Measurements from ENCODE around the gene PEX10. TPM values are rescaled to one million over a fixed set of nuclear protein-coding genes. Genes with fewer than 3 reads are reported as not detected.
A peak's percentile ranks its signal among the peaks of the same experiment; 100 is the strongest.

Gene PEX10
- total and polyA plus RNA-seq, 10 of the 15 experiments (the other 5 are each of a cell fraction or from before 2014, with no cell fraction given): 0.24 to 24.9 (median 16.8) TPM; not detected in 1

- CTCF ChIA-PET: interaction anchor here (0.6 to 3.4 kb wide), 9 partner anchors 17 to 373 kb away, joined by 3 to 37 read pairs (median 5); partner anchors contain the start of genes FAAP20 and TNFRSF14
- DNase-seq (ENCODE audit: low read depth, low spot score): no peak
- intact Hi-C loops (cut with micrococcal nuclease; ENCODE audit: unreplicated experiment): loop anchor here (1.0 to 2.0 kb wide), 2 partner anchors 111 to 135 kb away; no protein-coding TSS in a partner anchor
These were observed 1.3 kb upstream of the PEX10 start for GRCh38 chr1:2413495-2414296.

More at GRCh38 chr1:2413495-2414296, 1.3 kb upstream of the PEX10 start:
- in situ Hi-C loops (cut with MboI): loop anchor here (5.0 to 10.0 kb wide), 3 partner anchors 134 to 1014 kb away; no protein-coding TSS in a partner anchor
- POLR2A ChIA-PET: interaction anchor here (0.6 to 2.7 kb wide), 9 partner anchors 112 to 219 kb away, joined by 3 to 18 read pairs (median 6); partner anchors contain the start of gene PANK4
- no peaks in the 10 kb centered on the region for H3K9me3 ChIP-seq (replicated peaks; ENCODE audit: control insufficient read depth, insufficient read depth, low read length)
- peak overlapping the region; percentile 62 for H3K27ac ChIP-seq (ENCODE audit: control insufficient read depth, insufficient read depth)
- no peak for FAIRE-seq
- no peaks in the 10 kb centered on the region for H4K20me1 ChIP-seq (ENCODE audit: control insufficient read depth, insufficient read depth)
- RAD21 ChIA-PET (ENCODE audit: unreplicated experiment): interaction anchor here (1.0 to 3.2 kb wide), 10 partner anchors 26 to 373 kb away, joined by 3 to 46 read pairs (median 5); partner anchors contain the start of genes FAAP20, PANK4 and TNFRSF14
- H3K36me3 ChIP-seq (ENCODE audit: control insufficient read depth in 2 of 2, insufficient read depth in 2 of 2, low read length in 1 of 2): no peaks in the 10 kb centered on the region; a peak in 1 of 4 replicates
- peaks cover 27% of the 10 kb centered on the region for H3K4me1 ChIP-seq (ENCODE audit: control insufficient read depth, insufficient read depth, low read length)
- ATAC-seq: peak; percentile 9
- no TSS peak for BruUV-seq (replicated peaks)
- peaks cover 20% of the 10 kb centered on the region for H3K79me2 ChIP-seq (ENCODE audit: control insufficient read depth, insufficient read depth, low read length)
- TF ChIP-seq SMAD5 (IDR thresholded peaks at IDR 0.05; ENCODE audit: low read depth) (no peak), KDM1A (IDR thresholded peaks at IDR 0.05; ENCODE audit: borderline replicate concordance) (no peak), RAD51 (IDR thresholded peaks at IDR 0.05) (peak; percentile 74), MXI1 (IDR thresholded peaks at IDR 0.05; ENCODE audit: low read depth, low read length) (0 out of 2 replicates have a peak, but pooled peaks have one; percentile 42), USF1 (IDR thresholded peaks at IDR 0.05; ENCODE audit: borderline replicate concordance, extremely low read length, insufficient read depth, low read depth, low read length) (peak; percentile 28), BACH1 (IDR thresholded peaks at IDR 0.05; ENCODE audit: borderline replicate concordance) (0 out of 2 replicates have a peak, but pooled peaks have one; percentile 12)
- peak overlapping the region; percentile 94 for H3K4me2 ChIP-seq (ENCODE audit: control insufficient read depth, insufficient read depth)
- 10% methylated on average over 27 of the region's 28 CpGs for WGBS (ENCODE audit: insufficient coverage, insufficient replicate concordance, low lambda C conversion rate, missing lambda C conversion rate)
- H3K4me3 ChIP-seq: peak overlapping the region; percentile 83
- no peaks in the 10 kb centered on the region for H3K27me3 ChIP-seq (replicated peaks in 1 of 2; ENCODE audit: control insufficient read depth in 2 of 2, insufficient read depth in 2 of 2, low read length in 1 of 2)
- H3K9ac ChIP-seq (ENCODE audit: control insufficient read depth, insufficient read depth, low read length): peak overlapping the region; percentile 71
- SMC1A ChIA-PET (ENCODE audit: uncharacterized antibody, unreplicated experiment): interaction anchor here (1.0 to 2.6 kb wide), 7 partner anchors 22 to 280 kb away, joined by 3 to 21 read pairs (median 4); partner anchors contain the start of genes FAAP20, MORN1 and RER1
- peak overlapping the region; percentile 82 for H2AFZ ChIP-seq (ENCODE audit: control insufficient read depth, low read depth, low read length)
